WERI-Rb-1 (cell line): ENCODE results near the gene KAZN.
A peak's percentile ranks its signal among the peaks of the same experiment; 100 is the strongest.

Experiments used
- DNase-seq: peaks from one replicate; pipeline ENCODE4 v3.0.0-alpha.2; 2020
- H3K27ac ChIP-seq: fragments of 250-450 bp; sonication (Bioruptor Pico); 2 replicates; pipeline ENCODE4 v1.5.1; 2020; ENCODE audit warnings: mild to moderate bottlenecking, moderate library complexity
- H3K27me3 ChIP-seq: fragments of 250-450 bp; sonication (Bioruptor Pico); 2 replicates; pipeline ENCODE4 v1.5.1; 2021; ENCODE audit warnings: mild to moderate bottlenecking, low read depth, moderate library complexity; ENCODE audit not compliant: insufficient read depth, severe bottlenecking
- H3K36me3 ChIP-seq: fragments of 250-450 bp; sonication (Bioruptor Pico); 2 replicates; pipeline ENCODE4 v1.5.1; 2020; ENCODE audit warnings: mild to moderate bottlenecking, moderate library complexity
- H3K4me3 ChIP-seq: 2 replicates; pipeline ENCODE4 v1.5.1; 2011; ENCODE audit warnings: low read depth, mild to moderate bottlenecking, control low read depth, low read length
- H3K9me3 ChIP-seq: fragments of 250-450 bp; sonication (Bioruptor Pico); 2 replicates; pipeline ENCODE4 v1.5.1; 2021; ENCODE audit warnings: mild to moderate bottlenecking, moderate library complexity; ENCODE audit not compliant: severe bottlenecking
- CTCF ChIP-seq: IDR thresholded peaks from 2 replicates; pipeline ENCODE4 v1.5.1; 2011; ENCODE audit warnings: low read depth, mild to moderate bottlenecking, control low read depth, inconsistent platforms, low read length

KAZN gene

GRCh38 chr1:14827870-14828269 is 229.4 kb downstream of the KAZN start:
- DNase-seq: no peak
- no peaks in the 10 kb centered on the region for H3K36me3 ChIP-seq
- H3K9me3 ChIP-seq: no peaks in the 10 kb centered on the region
- H3K4me3 ChIP-seq: no peak overlapping the region
- H3K27me3 ChIP-seq: no peaks in the 10 kb centered on the region
- TF ChIP-seq CTCF: no peak
- H3K27ac ChIP-seq: no peak overlapping the region

GRCh38 chr1:14828665-14829064 is 230.2 kb downstream of the KAZN start:
- no peaks in the 10 kb centered on the region for H3K27me3 ChIP-seq
- H3K27ac ChIP-seq: no peak overlapping the region
- H3K9me3 ChIP-seq: no peaks in the 10 kb centered on the region
- no peak for DNase-seq
- no peak for TF ChIP-seq CTCF
- no peak overlapping the region for H3K4me3 ChIP-seq
- H3K36me3 ChIP-seq: no peaks in the 10 kb centered on the region

- Histone ChIP-seq H3K36me3 (no peaks in the 10 kb centered on the region), H3K4me3 (no peak overlapping the region), H3K27me3 (peaks cover 3% of the 10 kb centered on the region), H3K9me3 (no peaks in the 10 kb centered on the region), H3K27ac (no peak overlapping the region)
- no peak for DNase-seq
- no peak for TF ChIP-seq CTCF
These were observed 237.2 kb downstream of the KAZN start for GRCh38 chr1:14835725-14836124.

- Histone ChIP-seq H3K9me3 (peaks cover 2% of the 10 kb centered on the region), H3K27ac (no peak overlapping the region), H3K4me3 (no peak overlapping the region), H3K36me3 (no peaks in the 10 kb centered on the region), H3K27me3 (peaks cover 3% of the 10 kb centered on the region)
- no peak for DNase-seq
- no peak for TF ChIP-seq CTCF
These were observed 238.1 kb downstream of the KAZN start for GRCh38 chr1:14836426-14837140.

GRCh38 chr1:14840374-14840773 is 241.9 kb downstream of the KAZN start:
- peaks cover 17% of the 10 kb centered on the region for H3K9me3 ChIP-seq
- no peaks in the 10 kb centered on the region for H3K36me3 ChIP-seq
- H3K4me3 ChIP-seq: no peak overlapping the region
- H3K27ac ChIP-seq: no peak overlapping the region
- no peak for TF ChIP-seq CTCF
- no peaks in the 10 kb centered on the region for H3K27me3 ChIP-seq
- no peak for DNase-seq

- Histone ChIP-seq H3K36me3 (no peaks in the 10 kb centered on the region), H3K27me3 (no peaks in the 10 kb centered on the region), H3K27ac (no peak overlapping the region), H3K4me3 (no peak overlapping the region), H3K9me3 (peaks cover 17% of the 10 kb centered on the region)
- DNase-seq: peak; percentile 20
- no peak for TF ChIP-seq CTCF
These were observed 243.0 kb downstream of the KAZN start for GRCh38 chr1:14841456-14841855.
